HG03159 (cell line): ENCODE measurements around the gene RGCC.
"Not testable (repeated sequence)": the region's sequence is repeated elsewhere in the genome, so short reads cannot be mapped to it uniquely, and the experiment has no call there.

ENCODE experiments used
- ATAC-seq: cut with Tn5 transposase; IDR thresholded peaks from one replicate; pipeline ENCODE4 v1.9.1; 2021; ENCODE audit warnings: mild to moderate bottlenecking, moderate library complexity; ENCODE audit not compliant: unreplicated experiment

RGCC gene

DNA sequence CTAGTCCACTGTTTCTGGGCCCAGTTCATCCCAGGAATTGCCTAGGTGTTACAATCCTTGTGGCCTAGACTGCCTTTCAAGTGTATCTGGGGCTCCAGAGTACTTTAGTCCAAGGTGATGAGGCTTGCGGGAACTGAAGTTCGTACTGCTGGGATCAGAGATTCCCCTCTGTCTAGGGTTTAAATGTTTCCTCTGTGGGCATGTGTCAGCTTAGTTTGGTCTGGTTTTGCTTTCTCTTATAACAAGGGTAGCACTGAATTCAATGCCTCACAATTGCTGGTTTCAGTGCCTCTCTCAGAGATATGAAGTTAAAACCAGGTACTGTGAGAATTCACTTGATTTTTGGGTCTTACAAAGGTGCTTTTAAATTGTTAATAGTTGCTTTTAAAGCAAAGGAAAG is 30.8 kb downstream of the RGCC start:
- no peak for ATAC-seq

DNA sequence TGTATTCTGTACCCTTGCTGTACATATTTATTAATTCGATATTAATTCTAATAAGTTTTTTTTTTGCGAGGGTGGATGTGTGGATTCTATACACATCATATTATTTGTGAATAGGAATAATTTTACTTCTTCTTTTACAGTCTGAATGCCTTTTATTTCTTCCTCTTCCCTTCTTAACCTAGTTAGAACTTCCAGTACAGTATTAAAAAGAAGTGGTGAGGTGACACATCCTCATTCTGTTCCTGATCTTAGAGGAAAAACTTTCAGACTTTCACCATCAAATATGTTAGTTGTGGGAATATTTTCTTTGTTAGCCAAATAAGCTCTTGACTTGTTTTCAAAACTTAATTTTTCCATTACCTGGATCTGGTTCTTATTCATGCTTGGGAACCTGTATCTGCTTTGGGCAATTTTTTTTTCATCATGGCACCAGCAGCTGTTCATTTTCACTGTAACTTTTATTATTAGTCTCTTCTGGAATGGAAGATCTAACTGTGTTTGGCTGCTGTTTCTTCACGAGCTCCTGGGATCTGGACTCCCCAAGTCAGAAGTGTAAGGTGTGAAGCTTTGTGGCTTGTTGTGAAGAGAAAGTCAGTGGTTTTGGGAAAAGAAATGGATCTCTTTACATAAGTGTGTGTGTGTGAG is 33.1 kb downstream of the RGCC start:
- ATAC-seq, result no peak

DNA sequence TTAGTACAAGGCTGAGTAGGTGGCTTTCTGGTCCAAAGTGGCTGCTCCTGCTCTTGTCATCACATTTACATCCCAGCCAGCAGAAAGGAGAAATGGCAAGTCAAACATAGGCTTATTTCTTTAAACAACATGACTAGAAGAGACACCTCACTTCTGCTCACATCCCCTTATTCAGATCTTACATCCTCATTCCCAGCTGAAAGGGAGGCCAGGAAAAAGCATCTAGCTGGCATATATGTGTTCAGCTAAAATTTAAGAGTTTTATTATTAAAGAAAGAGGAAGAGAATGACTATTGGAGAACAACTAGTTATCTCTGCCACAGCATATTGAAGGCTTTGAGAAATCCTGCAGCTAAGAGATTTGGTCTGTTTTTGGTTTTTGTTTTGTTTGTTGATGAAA is 34.1 kb downstream of the RGCC start:
- no peak for ATAC-seq

DNA sequence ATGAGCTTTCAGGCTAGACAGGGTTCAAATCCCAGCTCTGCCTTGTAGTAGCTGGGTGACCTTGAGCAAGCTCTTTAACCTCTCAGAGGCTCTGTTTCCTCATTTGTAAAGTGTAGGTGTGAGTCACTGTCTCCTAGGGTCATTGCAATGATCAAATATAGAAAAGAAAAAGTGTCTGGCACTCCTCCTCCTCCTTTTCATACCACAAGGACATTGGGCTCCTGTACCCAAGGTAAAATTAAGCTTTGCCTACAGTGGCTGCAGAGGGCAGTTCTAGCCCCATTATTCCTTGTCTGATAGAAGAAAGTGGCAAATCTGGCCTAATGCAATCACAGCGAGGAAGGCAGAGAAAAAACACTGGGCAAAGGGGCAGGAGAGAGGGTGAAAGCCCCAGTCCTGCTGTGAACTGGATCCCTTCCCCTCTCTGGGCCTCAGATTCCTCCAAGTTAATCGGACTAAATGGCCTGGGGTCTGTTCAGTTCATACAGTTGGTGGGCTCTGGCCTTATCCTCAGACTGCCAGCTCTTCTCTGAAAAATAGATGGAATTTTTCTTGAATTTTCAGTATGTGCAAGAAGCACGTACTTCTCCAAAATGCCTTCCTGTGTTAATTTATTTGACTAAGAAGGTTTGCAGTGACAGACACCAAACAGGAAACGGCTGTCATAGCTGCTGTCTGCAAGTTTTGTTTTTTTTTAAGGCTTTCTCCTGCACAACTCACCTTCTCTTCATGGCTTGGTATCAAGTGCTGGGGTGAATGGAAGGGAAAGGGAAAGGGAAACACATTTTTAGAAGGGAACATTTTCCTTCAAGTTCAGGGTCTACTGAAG is 35.3 kb downstream of the RGCC start:
- ATAC-seq, result peak; percentile 58

DNA sequence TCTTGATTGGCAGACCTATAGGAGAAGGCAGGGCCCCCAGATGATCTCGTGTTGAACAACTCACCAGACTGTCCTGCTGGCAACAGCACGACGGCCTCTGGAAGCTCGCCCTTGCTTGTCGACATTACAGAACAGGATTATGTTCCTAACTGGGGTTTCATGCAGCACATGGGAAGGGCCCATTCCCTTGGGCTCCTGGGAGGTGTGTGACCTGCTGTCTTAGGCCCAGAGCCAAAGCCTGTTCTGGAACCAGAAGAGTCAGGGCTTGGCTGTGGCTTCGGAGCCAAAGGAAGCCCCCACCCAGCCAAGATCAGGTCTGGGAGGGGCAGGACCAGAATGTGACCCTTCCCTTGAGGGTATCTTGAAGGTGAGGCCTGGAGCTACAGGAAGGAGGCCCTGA is 36.9 kb downstream of the RGCC start:
- ATAC-seq, result no peak

DNA sequence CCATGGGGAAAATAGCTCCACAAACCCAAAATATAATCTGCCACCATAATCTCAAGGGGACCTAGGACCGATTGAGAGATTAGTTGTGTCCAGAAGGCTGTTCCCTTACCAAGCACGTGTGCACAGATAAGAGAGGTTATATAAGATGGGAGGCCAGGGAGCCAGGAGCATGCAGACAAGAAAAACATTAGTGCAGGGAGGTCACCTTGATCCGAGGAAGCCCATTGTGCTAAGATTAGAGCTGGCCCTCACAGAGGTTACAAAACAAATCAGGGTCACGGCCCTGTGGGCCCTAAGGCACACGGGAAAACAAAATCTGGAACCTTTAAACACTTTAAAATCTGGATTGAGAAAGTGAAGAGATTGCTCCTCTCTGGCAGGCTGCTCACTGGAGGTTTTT is 37.7 kb downstream of the RGCC start:
- no peak for ATAC-seq

DNA sequence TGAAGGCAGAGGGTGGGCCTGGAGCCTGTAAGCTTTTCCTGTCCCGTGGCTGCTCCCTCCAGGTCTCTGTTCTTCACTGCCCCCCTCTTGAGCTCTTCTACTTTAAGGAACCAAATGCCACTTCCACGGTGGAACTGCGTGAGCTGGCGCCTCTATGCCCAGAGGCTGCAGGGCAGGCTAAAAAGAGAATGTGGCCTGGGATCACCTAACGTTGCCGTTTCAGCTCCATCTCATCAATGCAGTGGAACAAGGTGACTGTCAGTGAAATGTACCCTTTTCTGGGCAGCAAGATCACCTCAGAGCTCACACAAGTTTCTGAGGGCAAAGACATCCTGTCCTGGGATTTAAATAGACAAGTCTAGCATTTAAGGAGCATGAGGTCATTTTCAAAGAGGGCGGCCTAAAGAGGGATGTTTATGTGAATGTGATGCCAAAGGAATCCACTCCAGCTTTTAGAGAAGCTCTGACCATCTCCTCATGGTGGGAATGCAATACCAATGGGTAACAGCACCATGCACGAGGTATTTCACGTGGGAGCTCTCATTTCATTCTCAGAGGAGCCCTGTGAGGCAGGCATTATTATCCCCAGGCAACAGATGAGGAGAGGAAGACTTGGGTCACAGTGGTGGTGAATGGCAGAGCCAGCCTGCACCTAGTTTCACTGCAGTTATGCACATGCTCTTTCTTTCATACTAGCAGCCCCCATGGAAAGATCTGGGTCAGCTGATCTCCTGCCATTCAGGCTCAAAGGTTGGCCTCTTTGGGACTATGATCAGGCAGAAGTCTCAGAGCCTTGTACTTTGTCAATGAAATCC is 39.3 kb downstream of the RGCC start:
- no peak for ATAC-seq

DNA sequence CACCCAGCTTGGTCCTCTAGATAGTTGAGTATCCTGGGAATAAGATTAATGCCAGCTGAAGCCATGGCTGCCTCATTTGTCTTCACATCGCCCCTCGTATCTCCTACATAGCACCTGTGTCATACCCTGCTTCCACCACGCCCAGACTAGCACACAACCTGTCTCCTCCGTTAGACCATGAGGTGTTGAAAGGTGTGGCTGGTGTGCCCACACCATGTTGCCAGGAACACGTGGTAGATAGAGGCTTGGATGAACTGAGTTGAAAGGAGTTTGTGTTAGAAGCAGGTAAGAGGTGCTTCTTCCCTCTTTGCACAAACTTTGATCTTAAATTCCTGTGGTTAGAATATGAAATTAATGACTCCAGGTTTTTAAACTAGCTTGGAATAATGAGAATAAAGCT is 40.1 kb downstream of the RGCC start:
- no peak for ATAC-seq

DNA sequence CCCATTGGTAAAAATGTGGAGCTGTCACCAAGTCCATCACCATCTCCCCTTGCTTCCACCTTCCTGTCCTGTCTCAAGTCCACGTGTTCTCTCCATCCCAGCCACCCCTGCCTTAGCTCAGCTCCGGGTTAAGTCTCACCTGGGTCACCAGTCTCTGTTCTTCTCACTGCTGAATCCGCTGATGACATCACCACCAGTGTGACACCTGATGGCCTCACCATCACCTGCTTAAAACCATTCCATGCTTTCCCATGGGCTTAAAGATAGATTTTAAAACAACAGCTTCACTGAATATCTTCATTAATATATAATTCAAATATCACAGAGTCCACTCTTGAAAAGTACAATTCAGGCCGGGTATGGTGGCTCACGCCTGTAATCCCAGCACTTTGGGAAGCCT is 42.1 kb downstream of the RGCC start:
- ATAC-seq, result no peak

DNA sequence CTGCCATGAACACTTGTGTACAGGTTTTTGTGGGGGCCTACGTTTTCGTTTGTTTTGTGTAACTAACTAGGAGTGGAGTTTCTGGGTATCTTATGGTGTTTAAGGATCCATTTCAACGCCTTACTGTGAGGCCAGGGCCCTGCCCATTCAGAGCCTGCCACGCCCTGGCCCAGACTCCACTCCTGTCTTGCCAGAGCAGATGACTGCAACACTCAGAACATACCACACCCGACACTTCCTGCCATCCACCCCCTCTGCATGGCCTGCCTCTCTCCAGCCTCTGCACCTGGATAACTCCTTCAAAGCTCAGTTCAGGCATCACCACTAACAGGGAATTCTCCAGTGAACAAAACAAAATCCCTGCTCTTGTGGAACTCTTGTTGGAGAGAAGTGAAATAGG is 43.2 kb downstream of the RGCC start:
- ATAC-seq, result no peak

DNA sequence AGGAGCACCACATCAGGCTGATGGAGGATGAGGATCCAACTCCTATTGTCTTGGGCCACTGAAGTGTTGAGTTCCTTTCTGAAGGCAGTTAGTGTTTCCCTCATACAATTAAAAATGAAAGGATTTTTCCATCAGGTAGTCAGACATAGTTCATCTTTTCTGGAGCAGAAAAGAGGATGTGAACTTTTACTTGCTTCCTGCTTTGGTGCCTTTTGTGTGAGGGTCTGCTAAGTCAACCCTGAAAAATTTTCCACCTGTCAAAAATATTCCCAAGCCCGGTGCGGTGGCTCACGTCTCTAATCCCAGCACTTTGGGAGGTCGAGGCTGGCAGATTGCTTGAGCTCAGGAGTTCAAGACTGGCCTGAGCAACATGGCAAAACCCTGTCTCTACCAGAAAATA is 43.9 kb downstream of the RGCC start:
- no peak for ATAC-seq

DNA sequence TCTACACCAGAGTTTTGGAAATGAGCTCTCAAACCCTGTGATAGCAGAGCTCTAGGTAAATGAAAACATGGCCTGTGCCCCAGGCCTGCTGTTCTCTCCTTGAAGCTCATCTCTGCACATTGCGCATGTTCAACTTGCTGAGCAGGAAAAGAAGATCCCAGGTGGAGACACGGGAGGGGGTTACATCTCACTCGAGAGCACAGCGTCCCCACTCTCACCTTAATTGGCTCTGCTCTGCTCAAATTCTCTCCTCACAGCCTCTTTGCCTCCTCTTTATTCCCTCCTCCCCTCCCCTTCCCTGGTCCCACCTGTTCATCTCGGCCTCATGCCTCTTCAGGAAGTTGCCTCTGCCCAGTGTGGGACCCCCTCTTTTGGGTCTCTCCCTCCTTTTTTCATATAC is 44.7 kb downstream of the RGCC start:
- no peak for ATAC-seq

DNA sequence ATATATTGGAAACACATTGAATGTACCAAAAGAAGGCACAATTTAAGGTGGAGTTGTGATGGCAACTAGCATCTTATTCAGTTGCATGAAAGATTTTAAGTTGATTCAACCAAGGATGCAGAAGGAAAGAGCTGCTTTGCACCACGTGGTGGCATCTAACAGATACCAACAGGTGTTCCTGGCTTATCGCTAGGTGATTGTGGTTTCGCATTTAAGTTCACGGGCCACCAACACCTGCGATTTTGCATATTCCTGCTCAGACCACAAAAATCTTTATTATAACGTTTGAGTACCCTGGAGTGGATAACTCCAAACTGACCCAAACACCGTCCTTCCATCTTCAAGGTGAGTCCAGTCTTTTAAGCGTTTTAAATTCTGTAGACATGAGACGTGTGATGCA is 45.3 kb downstream of the RGCC start:
- peak; percentile 68 for ATAC-seq

DNA sequence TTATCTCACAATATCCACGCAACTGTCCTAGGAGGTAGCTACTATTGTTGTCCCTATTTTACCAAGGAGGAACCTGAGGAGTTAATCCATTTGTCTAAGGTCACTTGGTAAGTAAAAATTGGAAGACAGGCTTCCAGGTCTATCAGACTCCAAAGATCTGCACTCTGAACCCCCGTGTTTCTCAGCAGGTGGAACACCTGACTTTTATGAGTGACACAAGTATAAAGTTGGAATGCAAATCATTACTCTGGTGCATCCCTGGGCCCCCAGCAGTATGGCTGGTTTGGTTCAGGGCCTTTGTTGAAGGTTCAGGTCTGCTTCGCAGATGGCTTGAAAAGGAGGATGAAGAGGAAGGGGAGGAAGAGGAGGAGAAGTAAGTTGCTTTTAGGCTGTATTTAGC is 46.0 kb downstream of the RGCC start:
- no peak for ATAC-seq

DNA sequence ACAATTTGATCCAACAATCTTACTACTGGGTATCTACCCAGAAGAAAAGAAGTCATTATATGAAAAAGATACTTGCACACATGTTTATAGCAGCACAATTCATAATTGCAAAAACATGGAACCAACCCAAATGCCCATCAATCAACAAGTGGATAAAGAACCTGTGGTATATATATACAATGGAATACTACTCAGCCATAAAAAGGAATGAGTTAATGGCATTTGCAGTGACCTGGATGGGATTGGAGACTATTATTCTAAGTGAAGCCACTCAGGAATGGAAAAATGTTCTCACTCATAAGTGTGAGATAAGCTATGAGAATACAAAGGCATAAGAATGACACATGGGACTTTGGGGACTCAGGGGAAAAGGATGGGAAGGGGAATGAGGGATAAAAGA is 47.3 kb downstream of the RGCC start:
- ATAC-seq, result not testable (repeated sequence)

DNA sequence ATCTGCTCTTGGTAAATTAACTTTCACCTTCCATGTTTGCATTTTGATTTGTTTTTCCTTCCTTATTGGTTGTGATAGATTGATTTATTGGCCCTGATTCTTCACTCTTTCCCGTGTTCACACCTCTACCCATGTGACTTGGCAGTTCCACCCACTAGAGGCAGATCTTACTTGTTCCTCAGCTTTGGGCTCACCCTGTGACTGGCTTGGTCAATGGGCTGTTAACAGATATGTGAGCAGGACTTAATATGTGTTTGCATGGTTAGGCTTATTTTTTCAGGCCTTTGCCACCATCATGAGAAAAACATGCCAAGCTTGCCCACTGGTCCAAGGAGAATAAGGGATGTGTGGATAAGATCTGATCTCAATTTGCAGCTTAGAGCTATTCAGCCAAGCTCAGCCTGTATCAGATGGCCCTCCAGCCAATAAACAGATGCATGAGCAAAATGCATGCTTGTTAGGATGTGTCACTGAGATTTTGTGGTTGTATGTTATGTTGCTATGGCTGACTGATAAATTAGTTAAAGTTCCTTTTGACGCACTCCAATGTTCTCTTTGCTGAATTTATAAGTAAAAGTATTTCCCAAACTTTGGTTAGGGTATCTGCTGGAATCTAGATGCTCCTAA is 48.0 kb downstream of the RGCC start:
- ATAC-seq, result no peak

DNA sequence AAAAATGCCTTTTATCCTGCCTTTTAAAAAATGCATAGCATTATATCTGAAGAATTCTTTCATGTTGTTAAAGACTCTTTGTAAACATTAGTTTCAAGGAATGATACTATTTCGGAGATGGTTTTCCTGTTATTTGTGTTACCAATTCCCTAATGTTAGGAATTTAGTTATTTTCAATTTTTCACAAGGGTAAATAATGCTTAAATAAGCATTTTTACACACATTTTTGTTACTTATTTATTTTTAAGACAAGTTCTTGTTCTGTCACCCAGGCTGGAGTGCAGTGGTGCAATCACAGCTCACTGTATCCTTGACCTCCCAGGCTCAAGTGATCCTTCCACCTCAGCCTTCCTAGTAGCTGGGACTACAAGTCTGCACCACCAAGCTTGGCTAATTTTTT is 49.0 kb downstream of the RGCC start:
- no peak for ATAC-seq

DNA sequence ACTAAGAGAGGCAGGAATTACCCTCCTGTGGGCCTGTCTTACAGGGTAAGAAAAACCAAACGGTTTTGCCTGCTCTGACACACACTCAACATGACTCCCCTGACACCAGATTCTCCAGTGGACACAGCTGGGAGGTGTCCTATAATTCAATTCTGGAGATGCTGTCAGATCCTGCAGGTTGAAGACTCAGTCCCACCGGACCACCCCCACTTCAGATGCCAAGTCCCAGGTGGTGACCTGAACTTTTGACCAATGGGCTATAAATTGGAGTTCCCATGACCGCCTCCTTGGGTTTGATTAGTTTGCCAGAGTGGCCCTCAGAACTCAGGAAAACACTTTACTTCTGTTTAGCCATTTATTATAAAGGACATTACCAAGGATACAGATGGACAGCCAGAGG is 52.6 kb downstream of the RGCC start:
- ATAC-seq, result no peak

DNA sequence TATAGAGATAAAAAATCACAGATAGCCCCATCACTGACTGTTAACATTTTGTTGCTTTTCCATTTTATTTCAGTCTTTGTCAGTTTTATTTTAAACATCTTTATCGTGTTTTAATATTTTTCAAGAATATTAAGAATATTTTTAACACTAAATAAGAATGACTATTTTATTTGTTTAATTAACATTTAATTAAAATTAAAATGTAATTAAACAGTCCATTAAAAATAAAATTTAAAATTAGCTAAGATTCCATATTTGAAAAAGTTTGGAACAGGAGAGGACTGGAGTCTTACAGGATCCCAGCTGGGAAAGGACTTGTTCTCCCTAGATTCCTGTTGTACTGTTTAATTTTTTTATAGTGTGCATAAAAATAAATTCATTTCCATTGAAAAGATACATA is 54.5 kb downstream of the RGCC start:
- ATAC-seq, result no peak

DNA sequence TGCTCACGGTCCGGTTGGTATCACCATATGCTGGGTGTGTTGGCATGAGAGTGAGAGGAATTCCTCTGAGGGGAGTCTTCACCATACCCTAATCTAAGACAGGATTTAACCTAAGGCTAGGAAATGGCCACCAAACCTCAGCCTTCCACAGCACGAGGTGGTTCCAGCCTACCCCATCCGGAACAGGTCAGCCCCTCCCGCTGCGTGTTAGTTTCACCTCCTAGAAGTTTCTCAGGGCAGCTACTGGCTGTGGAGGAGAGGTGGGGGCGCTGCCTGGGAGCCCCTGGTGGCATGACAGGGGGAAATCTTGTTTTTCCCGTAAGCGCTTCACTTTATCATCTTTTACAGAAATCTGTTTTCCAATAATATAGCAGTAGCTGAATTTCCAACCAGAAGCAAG is 55.1 kb downstream of the RGCC start:
- ATAC-seq, result no peak

DNA sequence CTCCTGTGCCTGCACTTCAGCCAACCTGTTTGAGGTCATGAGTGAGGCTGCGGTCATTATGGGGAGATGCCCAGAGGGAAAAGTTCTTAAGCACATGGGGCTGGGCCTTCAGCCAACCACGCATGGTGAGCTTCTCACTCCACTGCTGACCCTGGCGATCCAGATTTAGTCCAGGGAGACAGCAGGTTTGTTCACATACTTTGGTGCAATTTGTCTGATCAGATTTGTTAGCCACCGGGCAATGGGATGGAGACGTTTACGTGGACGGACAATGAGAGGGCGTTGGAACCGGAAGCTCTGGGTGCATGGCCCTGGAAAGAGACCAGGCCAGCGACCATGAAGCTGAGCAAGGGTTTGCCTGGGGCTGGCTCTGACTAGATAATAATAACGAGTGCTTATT is 56.2 kb downstream of the RGCC start:
- no peak for ATAC-seq
